Stimulated activated CD4-positive, alpha-beta T cell treated with anti-CD3 and anti-CD28 coated beads, Interleukin-4, amount 100 ng/mL, for 4 hours (primary cell): ENCODE data around the gene ZNG1E.
"Not testable (repeated sequence)": the region's sequence is repeated elsewhere in the genome, so short reads cannot be mapped to it uniquely, and the experiment has no call there.

Experiments
- DNase-seq, 2 experiments: peaks; one replicate each; pipeline ENCODE4 v3.0.0-alpha.2; 2020

The ZNG1E gene

GRCh38 chr9:65675589-65676021 lies at the start of gene ZNG1E:
Gene ZNG1E (plus strand): TSS chr9:65675928. CDS start chr9:65675977, 49 bp downstream.
- peak; percentile 48 to 72 for DNase-seq

DNA sequence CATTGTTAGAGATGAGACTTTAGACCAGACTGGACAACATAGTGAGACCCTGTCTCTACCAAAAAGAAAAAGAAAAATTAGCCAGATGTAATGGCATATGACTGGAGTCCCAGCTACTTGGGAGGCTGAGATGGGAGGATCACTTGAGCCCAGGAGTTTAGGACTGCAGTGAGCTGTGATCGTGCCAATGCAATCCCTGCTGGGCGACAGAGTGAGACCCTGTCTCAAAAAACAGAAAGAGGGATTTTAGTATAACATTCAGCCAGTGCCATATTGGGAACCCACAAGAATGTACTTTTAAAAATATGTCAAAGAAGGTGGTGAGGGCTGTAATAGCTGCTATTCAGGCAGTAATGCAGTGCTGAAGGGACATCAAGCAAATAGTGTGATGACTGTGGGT lies 2.1 kb upstream of the ZNG1E start:
- not testable (repeated sequence) for DNase-seq

DNA sequence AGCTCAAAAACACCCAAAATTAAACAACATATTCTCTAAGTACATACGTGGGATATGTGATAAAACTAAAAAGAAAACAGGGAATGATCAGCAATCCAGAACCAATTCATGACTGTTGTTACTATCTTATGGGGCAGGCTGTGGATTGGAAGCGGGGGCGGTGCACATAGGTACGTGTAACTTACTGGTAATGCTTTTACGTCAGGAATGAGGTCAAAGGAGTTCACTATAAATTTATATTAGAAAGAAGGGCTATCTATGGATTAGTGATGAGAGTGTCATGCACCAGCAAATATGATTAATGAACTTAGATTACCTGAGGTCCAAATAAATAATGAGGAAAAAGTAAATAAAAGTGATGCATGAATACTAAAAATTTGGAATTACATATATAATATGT lies 710 bp upstream of the ZNG1E start:
- not testable (repeated sequence) for DNase-seq

GRCh38 chr9:65676389-65676788 lies 661 bp downstream of the ZNG1E start:
- peak in 1 of 2 experiments; percentile 14 for DNase-seq

GRCh38 chr9:65678533-65678932 lies 2.8 kb downstream of the ZNG1E start:
- DNase-seq, result not testable (repeated sequence)

DNA sequence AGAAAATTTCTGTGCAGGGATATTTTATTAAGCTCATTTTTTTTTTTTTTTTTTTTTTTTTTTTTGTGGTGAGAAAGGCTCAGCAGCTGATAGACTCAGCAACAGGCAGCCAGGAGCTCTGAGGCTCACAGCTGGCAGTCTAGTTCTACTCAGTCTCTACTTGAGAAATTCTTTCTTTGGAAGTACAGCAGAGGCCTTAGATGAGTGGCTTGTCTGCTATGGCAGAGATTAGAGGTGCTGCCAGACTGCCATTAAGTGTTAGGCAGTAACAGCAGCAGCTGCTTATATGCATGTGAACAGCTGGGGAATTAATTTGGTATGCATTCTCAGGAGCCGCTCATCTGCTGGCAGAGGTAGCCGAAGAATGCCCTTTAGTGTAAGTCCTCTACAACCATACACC lies 27.8 kb downstream of the ZNG1E start:
- not testable (repeated sequence) for DNase-seq

DNA sequence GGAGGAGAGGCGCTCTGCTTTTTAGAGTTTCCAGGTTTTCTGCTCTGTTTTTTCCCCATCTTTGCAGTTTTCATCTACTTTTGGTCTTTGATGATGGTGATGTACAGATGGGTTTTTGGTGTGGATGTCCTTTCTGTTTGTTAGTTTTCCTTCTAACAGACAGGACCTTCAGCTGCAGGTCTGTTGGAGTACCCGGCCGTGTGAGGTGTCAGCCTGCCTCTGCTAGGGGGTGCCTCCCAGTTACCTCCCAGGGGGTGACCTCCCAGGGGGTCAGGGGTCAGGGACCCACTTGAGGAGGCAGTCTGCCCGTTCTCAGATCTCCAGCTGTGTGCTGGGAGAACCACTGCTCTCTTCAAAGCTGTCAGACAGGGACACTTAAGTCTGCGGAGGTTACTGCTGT lies 38.7 kb downstream of the ZNG1E start:
- DNase-seq, result not testable (repeated sequence)

- not testable (repeated sequence) for DNase-seq
Observed at GRCh38 chr9:65737096-65737564, 61.4 kb downstream of the ZNG1E start, which contains the start of gene FOXD4L4. Gene FOXD4L4 (plus strand): TSS chr9:65737146. CDS start chr9:65737146, 0 bp downstream.

- DNase-seq, result not testable (repeated sequence)
Observed at GRCh38 chr9:65738133-65738532, 62.4 kb downstream of the ZNG1E start.
